UCSD-AML1 (cell line): ENCODE data around the gene CLDN18.

Source experiments
- DNase-seq: peaks from one replicate; lab custom pipeline; 2025; ENCODE audit not compliant: unreplicated experiment; lab: John Stamatoyannopoulos, UW

The CLDN18 gene

GRCh38 chr3:138060792-138061191 is 50.8 kb downstream of the CLDN18 start:
- no peak for DNase-seq

GRCh38 chr3:138062037-138062436 is 52.1 kb downstream of the CLDN18 start:
- DNase-seq = no peak

GRCh38 chr3:138062626-138063025 is 52.7 kb downstream of the CLDN18 start:
- DNase-seq = no peak

GRCh38 chr3:138063416-138063815 is 53.5 kb downstream of the CLDN18 start:
- no peak for DNase-seq

GRCh38 chr3:138065949-138066348 is 56.0 kb downstream of the CLDN18 start:
- no peak for DNase-seq

GRCh38 chr3:138066383-138066782 is 56.4 kb downstream of the CLDN18 start:
- DNase-seq = no peak

DNA sequence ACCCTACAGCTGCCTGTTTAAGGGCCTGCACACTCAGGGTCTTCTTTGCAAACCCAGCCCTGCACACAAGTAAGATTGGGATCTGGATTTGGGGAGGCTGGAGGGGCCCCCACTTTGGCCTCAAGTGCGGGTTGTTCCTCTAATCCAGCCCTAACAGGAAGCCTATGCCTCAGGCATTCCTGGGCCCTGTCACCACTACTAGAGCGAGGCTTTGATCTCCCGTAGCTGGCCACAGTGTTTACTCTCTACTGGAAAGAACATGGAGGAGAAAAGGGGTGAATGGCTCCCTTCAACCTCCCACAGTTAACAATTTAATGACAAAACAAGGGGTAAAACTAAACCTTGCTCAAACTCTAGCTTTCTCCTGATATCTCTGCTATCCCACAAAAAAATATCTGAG is 57.0 kb downstream of the CLDN18 start:
- no peak for DNase-seq

GRCh38 chr3:138068046-138068445 is 58.1 kb downstream of the CLDN18 start:
- DNase-seq = no peak

- DNase-seq = peak; percentile 70
Observed at GRCh38 chr3:138068579-138069174, 58.7 kb downstream of the CLDN18 start.

DNA sequence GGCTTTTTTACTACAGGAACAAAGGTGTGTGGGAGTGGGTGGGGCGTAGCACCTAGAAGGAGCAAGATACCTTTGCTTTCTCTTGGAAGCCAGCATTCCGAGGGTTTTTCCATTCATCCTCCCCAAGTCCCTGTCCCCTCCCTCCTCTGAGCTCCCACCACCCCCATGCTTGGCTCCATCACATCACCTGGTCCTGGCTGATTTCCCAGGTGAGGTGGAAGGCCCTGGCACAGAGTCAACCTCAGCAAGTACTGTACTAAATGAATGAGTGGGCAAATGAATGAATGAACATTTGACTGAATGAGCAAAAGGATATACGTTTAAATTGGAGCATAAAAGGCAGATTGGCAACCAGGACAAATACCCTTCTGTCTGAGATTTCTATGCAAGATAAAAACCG is 60.0 kb downstream of the CLDN18 start:
- no peak for DNase-seq

- DNase-seq = no peak
Observed at GRCh38 chr3:138072796-138073195, 62.8 kb downstream of the CLDN18 start.

GRCh38 chr3:138078096-138078495 is 68.1 kb downstream of the CLDN18 start:
- no peak for DNase-seq

GRCh38 chr3:138078901-138079344 is 69.0 kb downstream of the CLDN18 start:
- DNase-seq = no peak

DNA sequence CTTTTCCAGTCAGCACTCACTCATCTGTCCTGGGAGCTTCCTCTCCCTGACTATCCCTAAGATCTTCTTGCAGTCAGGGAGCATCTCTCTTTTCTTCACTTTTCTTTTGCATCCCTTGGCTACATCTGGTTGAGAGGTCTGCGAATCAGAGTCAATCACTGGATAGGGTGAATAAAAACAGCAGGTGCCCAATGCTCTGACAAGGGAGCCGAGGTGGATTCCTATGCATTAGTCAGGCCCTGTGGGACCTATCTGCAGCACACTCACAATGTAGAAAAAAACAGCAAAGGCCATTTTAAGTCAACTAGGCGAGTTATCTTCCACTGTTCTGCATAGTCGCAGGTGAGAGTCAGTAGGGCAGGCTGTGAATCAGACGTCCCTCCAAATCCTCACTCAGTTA is 69.9 kb downstream of the CLDN18 start:
- no peak for DNase-seq

GRCh38 chr3:138081371-138082084 is 71.6 kb downstream of the CLDN18 start:
- DNase-seq = no peak

DNA sequence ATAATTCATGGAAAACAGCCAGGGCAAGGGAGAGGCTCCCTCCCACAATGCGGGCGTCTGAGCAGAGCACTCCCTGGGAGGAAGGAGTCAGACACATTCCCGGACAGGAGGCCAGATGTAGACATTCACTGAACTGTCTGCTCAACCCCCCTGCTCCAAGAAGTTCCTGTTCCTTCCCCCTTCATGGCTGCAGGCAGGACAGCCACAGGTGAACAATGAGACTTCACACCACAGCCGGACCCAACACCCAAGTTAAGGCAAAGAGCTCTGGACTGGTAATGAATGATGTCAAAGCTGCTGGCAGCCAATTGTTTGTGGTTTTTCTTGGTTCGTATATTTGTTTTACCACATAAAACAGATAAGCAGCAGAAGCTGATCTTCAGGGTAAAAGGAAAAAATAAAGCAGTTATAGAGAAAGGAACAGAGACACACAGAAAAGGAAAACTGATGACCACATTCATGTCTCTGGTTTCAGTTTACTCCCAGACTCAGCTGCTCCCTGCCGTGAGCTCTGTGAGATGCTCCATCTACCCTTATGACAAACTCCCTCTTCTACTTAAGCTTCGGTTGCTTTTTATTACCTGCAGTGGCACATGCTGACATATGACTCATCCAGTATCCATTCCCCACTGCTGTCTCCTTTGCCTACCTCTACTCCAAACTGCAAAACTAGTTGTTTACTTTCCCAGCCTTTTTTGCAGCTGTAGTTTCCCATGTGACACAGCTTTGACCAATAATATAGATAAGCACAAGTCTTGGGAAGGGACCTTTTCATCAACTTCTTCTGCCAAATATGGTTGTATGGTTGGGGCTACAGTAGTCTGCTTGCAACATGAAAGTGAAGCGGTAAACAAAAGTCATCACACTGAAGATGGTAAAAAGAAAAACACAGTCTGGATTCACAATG is 72.4 kb downstream of the CLDN18 start:
- DNase-seq = no peak

DNA sequence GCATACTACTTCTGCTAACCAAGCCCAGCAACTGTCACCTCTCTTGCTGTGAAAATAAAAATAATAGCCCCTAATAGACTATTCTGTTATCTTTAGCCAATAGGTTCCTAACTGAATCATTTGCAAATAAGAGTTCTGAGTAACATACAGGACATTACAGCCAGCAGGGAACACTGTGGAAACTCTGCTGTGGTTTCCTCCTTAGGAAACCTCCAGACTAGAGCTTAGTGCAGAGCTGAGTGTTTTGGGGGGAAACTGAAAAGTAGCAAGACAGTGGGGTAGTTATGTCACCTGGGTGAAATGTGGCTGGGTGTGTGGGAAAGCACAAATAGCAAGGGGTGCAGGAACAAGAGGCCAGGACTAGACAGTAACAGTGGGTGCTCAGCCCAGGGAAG is 73.0 kb downstream of the CLDN18 start:
- no peak for DNase-seq
